Chondrocyte (in vitro differentiated cells): Measurements from ENCODE around the gene TMEM31. TPM values are rescaled to one million over a fixed set of nuclear protein-coding genes. Genes with fewer than 3 reads are reported as not detected.

Source experiments
- DNase-seq: peaks from one replicate; pipeline ENCODE4 v3.0.0; 2021; ENCODE audit warnings: mixed read lengths, low spot score
- H3K27ac Mint-ChIP-seq: one replicate; pipeline ENCODE4 v1.8.0; 2021; ENCODE audit warnings: mild to moderate bottlenecking, moderate library complexity, mixed read lengths; ENCODE audit not compliant: unreplicated experiment
- H3K27me3 Mint-ChIP-seq: 2 replicates; pipeline ENCODE4 v1.8.0; 2021; ENCODE audit warnings: low read depth, mixed read lengths
- H3K36me3 Mint-ChIP-seq: 2 replicates; pipeline ENCODE4 v1.8.0; 2021; ENCODE audit warnings: low read depth, mixed read lengths
- H3K4me1 Mint-ChIP-seq: 2 replicates; pipeline ENCODE4 v1.8.0; 2021; ENCODE audit warnings: low read depth, mild to moderate bottlenecking, mixed read lengths
- H3K4me3 Mint-ChIP-seq: one replicate; pipeline ENCODE4 v1.8.0; 2021; ENCODE audit warnings: mild to moderate bottlenecking, moderate library complexity, mixed read lengths; ENCODE audit not compliant: unreplicated experiment
- H3K9me3 Mint-ChIP-seq: 2 replicates; pipeline ENCODE4 v1.8.0; 2021; ENCODE audit warnings: low read depth, mixed read lengths
- CTCF ChIP-seq: fragments of 200-600 bp; sonication (generic); IDR thresholded peaks from 2 replicates; pipeline ENCODE4 v1.5.0; 2021; ENCODE audit warnings: antibody characterized with exemption, mild to moderate bottlenecking, moderate library complexity
- total RNA-seq: library from RNA; stranded (reverse); gene quantifications from 3 replicates; pipeline ENCODE4 v1.2.1, GENCODE V29; 2021

TMEM31 gene
- total RNA-seq, 1 donor from 2014 or later = not detected

GRCh38 chrX:103730796-103731493 is 20.2 kb downstream of the TMEM31 start:
- TF ChIP-seq CTCF = no peak
- H3K4me1 Mint-ChIP-seq = peaks cover 41% of the 10 kb centered on the region
- H3K4me3 Mint-ChIP-seq = no peak overlapping the region
- H3K36me3 Mint-ChIP-seq = no peaks in the 10 kb centered on the region
- no peaks in the 10 kb centered on the region for H3K27me3 Mint-ChIP-seq
- DNase-seq = no peak
- H3K27ac Mint-ChIP-seq = peak overlapping the region; percentile 99
- H3K9me3 Mint-ChIP-seq = no peaks in the 10 kb centered on the region

- no peak for TF ChIP-seq CTCF
- peaks cover 41% of the 10 kb centered on the region for H3K4me1 Mint-ChIP-seq
- H3K9me3 Mint-ChIP-seq = no peaks in the 10 kb centered on the region
- no peak overlapping the region for H3K4me3 Mint-ChIP-seq
- H3K27me3 Mint-ChIP-seq = no peaks in the 10 kb centered on the region
- H3K36me3 Mint-ChIP-seq = no peaks in the 10 kb centered on the region
- DNase-seq = no peak
- no peak overlapping the region for H3K27ac Mint-ChIP-seq
Measured at GRCh38 chrX:103733017-103733416, 22.3 kb downstream of the TMEM31 start.

GRCh38 chrX:103734125-103734760 is 23.5 kb downstream of the TMEM31 start:
- H3K4me3 Mint-ChIP-seq = no peak overlapping the region
- H3K9me3 Mint-ChIP-seq = no peaks in the 10 kb centered on the region
- DNase-seq = no peak
- no peaks in the 10 kb centered on the region for H3K27me3 Mint-ChIP-seq
- H3K27ac Mint-ChIP-seq = no peak overlapping the region
- no peaks in the 10 kb centered on the region for H3K36me3 Mint-ChIP-seq
- H3K4me1 Mint-ChIP-seq = peaks cover 36% of the 10 kb centered on the region
- TF ChIP-seq CTCF = no peak

- TF ChIP-seq CTCF = no peak
- no peaks in the 10 kb centered on the region for H3K36me3 Mint-ChIP-seq
- H3K4me3 Mint-ChIP-seq = no peak overlapping the region
- no peak overlapping the region for H3K27ac Mint-ChIP-seq
- H3K27me3 Mint-ChIP-seq = no peaks in the 10 kb centered on the region
- H3K4me1 Mint-ChIP-seq = peaks cover 7% of the 10 kb centered on the region
- no peak for DNase-seq
- H3K9me3 Mint-ChIP-seq = no peaks in the 10 kb centered on the region
Measured at GRCh38 chrX:103737696-103738095, 27.0 kb downstream of the TMEM31 start.

- no peak for TF ChIP-seq CTCF
- H3K27ac Mint-ChIP-seq = no peak overlapping the region
Measured at GRCh38 chrX:103739421-103739820, 28.7 kb downstream of the TMEM31 start.

More at GRCh38 chrX:103739421-103739820, 28.7 kb downstream of the TMEM31 start:
- peaks cover 2% of the 10 kb centered on the region for H3K4me1 Mint-ChIP-seq
- no peaks in the 10 kb centered on the region for H3K9me3 Mint-ChIP-seq
- no peaks in the 10 kb centered on the region for H3K27me3 Mint-ChIP-seq
- no peak for DNase-seq
- no peak overlapping the region for H3K4me3 Mint-ChIP-seq
- H3K36me3 Mint-ChIP-seq = no peaks in the 10 kb centered on the region
